Measurements from ENCODE around the gene MYOM3. TPM values are rescaled to one million over a fixed set of nuclear protein-coding genes. Genes with fewer than 3 reads are reported as not detected.

Gene MYOM3
- polyA plus RNA-seq, 1 donor (not counting 4 experiments of a cell fraction or from before 2014, with no cell fraction given): 0.49 TPM

- Histone ChIP-seq H3K27ac (ENCODE audit: control insufficient read depth, insufficient read depth, low read length) (no peak overlapping the region), H3K36me3 (ENCODE audit: control insufficient read depth in 2 of 2, extremely low read depth in 1 of 2, insufficient read depth in 2 of 2, low read length in 2 of 2) (peaks cover 0 to 1% of the 10 kb centered on the region in 2 experiments), H3K4me3 (ENCODE audit: control insufficient read depth in 2 of 3, extremely low read depth in 1 of 3, insufficient read depth in 2 of 3, low read depth in 1 of 3, low read length in 3 of 3) (no peak overlapping the region), H3K4me2 (ENCODE audit: control insufficient read depth, extremely low read depth, insufficient read depth, low read depth, low read length) (no peak overlapping the region), H3K4me1 (ENCODE audit: control insufficient read depth, extremely low read depth, insufficient read depth, low read length) (peaks cover 21% of the 10 kb centered on the region), H4K20me1 (ENCODE audit: control insufficient read depth, extremely low read depth, insufficient read depth, low read length) (no peaks in the 10 kb centered on the region), H3K9ac (ENCODE audit: control insufficient read depth, extremely low read depth, insufficient read depth, low read length) (no peak overlapping the region), H3K9me3 (ENCODE audit: control insufficient read depth, low read depth, low read length) (no peaks in the 10 kb centered on the region), H3K27me3 (ENCODE audit: control insufficient read depth, extremely low read depth, insufficient read depth, low read length) (no peaks in the 10 kb centered on the region), H2AFZ (ENCODE audit: control insufficient read depth, low read length) (no peak overlapping the region), H3K79me2 (ENCODE audit: control insufficient read depth, insufficient read depth, low read length) (no peaks in the 10 kb centered on the region), H3K9me1 (ENCODE audit: control insufficient read depth, extremely low read depth, insufficient read depth, low read length) (no peaks in the 10 kb centered on the region)
- dilution Hi-C loops (cut with MboI; ENCODE audit: extremely low pct_ligation_motif_present, low sequenced_read_pairs): no loop called here
- TF ChIP-seq CTCF (optimal IDR thresholded peaks at IDR 0.05 in 1 of 3, IDR thresholded peaks at IDR 0.05 in 1 of 3, conservative IDR thresholded peaks at IDR 0.05 in 1 of 3; ENCODE audit: extremely low read depth in 1 of 3, insufficient read depth in 2 of 3, low read length in 3 of 3) (no peak), EZH2 (IDR thresholded peaks at IDR 0.05; ENCODE audit: low read length) (no peak)
- FAIRE-seq (no peak), DNase-seq (ENCODE audit: low read depth, low spot score) (no peak)
Measured at GRCh38 chr1:24154215-24154614, 42.3 kb upstream of the MYOM3 start.

- Histone ChIP-seq H3K27ac (ENCODE audit: control insufficient read depth, insufficient read depth, low read length) (no peak overlapping the region), H3K9me1 (ENCODE audit: control insufficient read depth, extremely low read depth, insufficient read depth, low read length) (no peaks in the 10 kb centered on the region), H3K36me3 (ENCODE audit: control insufficient read depth in 2 of 2, extremely low read depth in 1 of 2, insufficient read depth in 2 of 2, low read length in 2 of 2) (no peaks in the 10 kb centered on the region), H3K9me3 (ENCODE audit: control insufficient read depth, low read depth, low read length) (no peaks in the 10 kb centered on the region), H3K4me1 (ENCODE audit: control insufficient read depth, extremely low read depth, insufficient read depth, low read length) (peaks cover 21% of the 10 kb centered on the region), H3K4me2 (ENCODE audit: control insufficient read depth, extremely low read depth, insufficient read depth, low read depth, low read length) (no peak overlapping the region), H3K79me2 (ENCODE audit: control insufficient read depth, insufficient read depth, low read length) (no peaks in the 10 kb centered on the region), H3K9ac (ENCODE audit: control insufficient read depth, extremely low read depth, insufficient read depth, low read length) (no peak overlapping the region), H4K20me1 (ENCODE audit: control insufficient read depth, extremely low read depth, insufficient read depth, low read length) (no peaks in the 10 kb centered on the region), H2AFZ (ENCODE audit: control insufficient read depth, low read length) (no peak overlapping the region), H3K4me3 (ENCODE audit: control insufficient read depth in 2 of 3, extremely low read depth in 1 of 3, insufficient read depth in 2 of 3, low read depth in 1 of 3, low read length in 3 of 3) (no peak overlapping the region), H3K27me3 (ENCODE audit: control insufficient read depth, extremely low read depth, insufficient read depth, low read length) (no peaks in the 10 kb centered on the region)
- TF ChIP-seq CTCF (optimal IDR thresholded peaks at IDR 0.05 in 1 of 3, IDR thresholded peaks at IDR 0.05 in 1 of 3, conservative IDR thresholded peaks at IDR 0.05 in 1 of 3; ENCODE audit: extremely low read depth in 1 of 3, insufficient read depth in 2 of 3, low read length in 3 of 3) (no peak), EZH2 (IDR thresholded peaks at IDR 0.05; ENCODE audit: low read length) (no peak)
- FAIRE-seq (no peak), DNase-seq (ENCODE audit: low read depth, low spot score) (no peak)
- dilution Hi-C loops (cut with MboI; ENCODE audit: extremely low pct_ligation_motif_present, low sequenced_read_pairs): no loop called here
Measured at GRCh38 chr1:24152631-24153494, 40.9 kb upstream of the MYOM3 start.
